ENCODE data around the gene HYAL2.
A peak's percentile ranks its signal among the peaks of the same experiment; 100 is the strongest.
"Not testable (repeated sequence)": the region's sequence is repeated elsewhere in the genome, so short reads cannot be mapped to it uniquely, and the experiment has no call there.

Gene HYAL2

GRCh38 chr3:50316657-50317242 lies 5.8 kb downstream of the HYAL2 start:
- Mint-ChIP-seq H3K36me3 (peaks cover 10% of the 10 kb centered on the region), H3K27ac (peak overlapping the region; percentile 95), H3K4me3 (peak overlapping the region; percentile 59), H3K4me1 (peaks cover 47% of the 10 kb centered on the region), H3K9me3 (no peaks in the 10 kb centered on the region)
- ATAC-seq, result peak; percentile 86
- peak; percentile 57 to 84 for DNase-seq (ENCODE audit: low spot score in 2 of 2)

GRCh38 chr3:50314816-50315215 lies 7.7 kb downstream of the HYAL2 start:
- Mint-ChIP-seq H3K4me1 (peaks cover 38% of the 10 kb centered on the region), H3K4me3 (no peak overlapping the region), H3K9me3 (no peaks in the 10 kb centered on the region), H3K36me3 (peaks cover 10% of the 10 kb centered on the region), H3K27ac (peak overlapping the region; percentile 50)
- ATAC-seq, result no peak
- no peak for DNase-seq (ENCODE audit: low spot score in 2 of 2)

GRCh38 chr3:50314342-50314741 lies 8.2 kb downstream of the HYAL2 start:
- no peaks in the 10 kb centered on the region for H3K9me3 Mint-ChIP-seq
- no peak overlapping the region for H3K4me3 Mint-ChIP-seq
- peaks cover 34% of the 10 kb centered on the region for H3K4me1 Mint-ChIP-seq
- ATAC-seq (no peak), DNase-seq (ENCODE audit: low spot score in 2 of 2) (no peak)
- no peak overlapping the region for H3K27ac Mint-ChIP-seq
- H3K36me3 Mint-ChIP-seq, result peaks cover 10% of the 10 kb centered on the region

- not testable (repeated sequence) for H3K36me3 Mint-ChIP-seq; H3K9me3 Mint-ChIP-seq; H3K4me3 Mint-ChIP-seq; H3K27ac Mint-ChIP-seq; ATAC-seq; DNase-seq (ENCODE audit: low spot score in 2 of 2)
- peaks cover 17% of the 10 kb centered on the region for H3K4me1 Mint-ChIP-seq
Measured at GRCh38 chr3:50312041-50312440, 10.5 kb downstream of the HYAL2 start.

- Mint-ChIP-seq H3K9me3 (no peaks in the 10 kb centered on the region), H3K4me1 (peaks cover 27% of the 10 kb centered on the region), H3K4me3 (no peak overlapping the region), H3K27ac (no peak overlapping the region), H3K36me3 (no peaks in the 10 kb centered on the region)
- ATAC-seq (peak; percentile 78), DNase-seq (ENCODE audit: low spot score in 2 of 2) (no peak)
Measured at GRCh38 chr3:50304601-50305000, 17.9 kb downstream of the HYAL2 start.

GRCh38 chr3:50303013-50303815 lies 19.3 kb downstream of the HYAL2 start, which contains the start of gene HYAL1:
HYAL1 (minus strand) TSS chr3:50303574; CDS start chr3:50302956, 618 bp downstream.
- Mint-ChIP-seq H3K36me3 (peaks cover 7% of the 10 kb centered on the region), H3K4me3 (no peak within 1 kb of the TSS), H3K27ac (peak within 1 kb of the TSS; percentile 34), H3K9me3 (no peaks in the 10 kb centered on the region), H3K4me1 (peaks cover 30% of the 10 kb centered on the region)
- ATAC-seq (no peak), DNase-seq (ENCODE audit: low spot score in 2 of 2) (no peak)

GRCh38 chr3:50302095-50303012 lies 20.2 kb downstream of the HYAL2 start:
- H3K36me3 Mint-ChIP-seq, result peaks cover 7% of the 10 kb centered on the region
- H3K9me3 Mint-ChIP-seq, result no peaks in the 10 kb centered on the region
- DNase-seq (ENCODE audit: low spot score in 2 of 2) (no peak), ATAC-seq (no peak)
- peak overlapping the region; percentile 34 for H3K27ac Mint-ChIP-seq
- H3K4me1 Mint-ChIP-seq, result peaks cover 39% of the 10 kb centered on the region
- no peak overlapping the region for H3K4me3 Mint-ChIP-seq

- no peak for DNase-seq (ENCODE audit: low spot score in 2 of 2)
- peak overlapping the region; percentile 98 for H3K4me3 Mint-ChIP-seq
- H3K9me3 Mint-ChIP-seq, result no peaks in the 10 kb centered on the region
- ATAC-seq, result no peak
- H3K4me1 Mint-ChIP-seq, result peaks cover 42% of the 10 kb centered on the region
- peaks cover 7% of the 10 kb centered on the region for H3K36me3 Mint-ChIP-seq
- peak overlapping the region; percentile 97 for H3K27ac Mint-ChIP-seq
Measured at GRCh38 chr3:50300681-50301254, 21.8 kb downstream of the HYAL2 start.

GRCh38 chr3:50299929-50300680 lies 22.4 kb downstream of the HYAL2 start:
- H3K4me1 Mint-ChIP-seq, result peaks cover 45% of the 10 kb centered on the region
- peak overlapping the region; percentile 98 for H3K4me3 Mint-ChIP-seq
- peak overlapping the region; percentile 97 for H3K27ac Mint-ChIP-seq
- H3K36me3 Mint-ChIP-seq, result peaks cover 7% of the 10 kb centered on the region
- no peaks in the 10 kb centered on the region for H3K9me3 Mint-ChIP-seq
- peak; percentile 9 for ATAC-seq
- DNase-seq (ENCODE audit: low spot score in 2 of 2), result no peak

- Mint-ChIP-seq H3K27ac (peak overlapping the region; percentile 97), H3K4me3 (peak overlapping the region; percentile 98), H3K9me3 (no peaks in the 10 kb centered on the region), H3K4me1 (peaks cover 42% of the 10 kb centered on the region), H3K36me3 (peaks cover 7% of the 10 kb centered on the region)
- DNase-seq (ENCODE audit: low spot score in 2 of 2), result no peak
- no peak for ATAC-seq
Measured at GRCh38 chr3:50299638-50299928, 23.0 kb downstream of the HYAL2 start.

- Mint-ChIP-seq H3K4me1 (peaks cover 39% of the 10 kb centered on the region), H3K4me3 (peak within 1 kb of the TSS; percentile 98), H3K27ac (peak within 1 kb of the TSS; percentile 97), H3K36me3 (peaks cover 7% of the 10 kb centered on the region), H3K9me3 (no peaks in the 10 kb centered on the region)
- DNase-seq (ENCODE audit: low spot score in 2 of 2), result peak; percentile 95 to 99
- ATAC-seq, result peak; percentile 90
Measured at GRCh38 chr3:50298836-50299637, 23.5 kb downstream of the HYAL2 start, which contains the start of the genes HYAL3 and NAA80. HYAL3 (minus strand) TSS chr3:50299405; CDS start chr3:50295602, 3,803 bp downstream. NAA80 (minus strand) TSS chr3:50299405; CDS start chr3:50297463, 1,942 bp downstream.

GRCh38 chr3:50297896-50298725 lies 24.4 kb downstream of the HYAL2 start:
- ATAC-seq (no peak), DNase-seq (ENCODE audit: low spot score in 2 of 2) (no peak)
- peak overlapping the region; percentile 97 for H3K27ac Mint-ChIP-seq
- peak overlapping the region; percentile 98 for H3K4me3 Mint-ChIP-seq
- H3K4me1 Mint-ChIP-seq, result peaks cover 40% of the 10 kb centered on the region
- H3K36me3 Mint-ChIP-seq, result peaks cover 7% of the 10 kb centered on the region
- no peaks in the 10 kb centered on the region for H3K9me3 Mint-ChIP-seq

GRCh38 chr3:50297384-50297775 lies 25.2 kb downstream of the HYAL2 start:
- ATAC-seq (no peak), DNase-seq (ENCODE audit: low spot score in 2 of 2) (no peak)
- Mint-ChIP-seq H3K9me3 (no peaks in the 10 kb centered on the region), H3K36me3 (peaks cover 11% of the 10 kb centered on the region), H3K4me3 (peak overlapping the region; percentile 98), H3K27ac (peak overlapping the region; percentile 71), H3K4me1 (peaks cover 42% of the 10 kb centered on the region)
